A549 treated with AZD9567 at 1 μM for 4 hours (cell line): ENCODE data around the gene VRTN. TPM values are rescaled to one million over a fixed set of nuclear protein-coding genes. Genes with fewer than 3 reads are reported as not detected.

Experiments
- total RNA-seq: library from RNA; stranded (reverse); fragments of 200-300 nt; extraction: Qiagen RNA extraction; gene quantifications from 5 replicates; pipeline ENCODE4 v1.2.3, GENCODE V29; 2022; ENCODE audit not compliant: insufficient read depth

The VRTN gene, protein sequence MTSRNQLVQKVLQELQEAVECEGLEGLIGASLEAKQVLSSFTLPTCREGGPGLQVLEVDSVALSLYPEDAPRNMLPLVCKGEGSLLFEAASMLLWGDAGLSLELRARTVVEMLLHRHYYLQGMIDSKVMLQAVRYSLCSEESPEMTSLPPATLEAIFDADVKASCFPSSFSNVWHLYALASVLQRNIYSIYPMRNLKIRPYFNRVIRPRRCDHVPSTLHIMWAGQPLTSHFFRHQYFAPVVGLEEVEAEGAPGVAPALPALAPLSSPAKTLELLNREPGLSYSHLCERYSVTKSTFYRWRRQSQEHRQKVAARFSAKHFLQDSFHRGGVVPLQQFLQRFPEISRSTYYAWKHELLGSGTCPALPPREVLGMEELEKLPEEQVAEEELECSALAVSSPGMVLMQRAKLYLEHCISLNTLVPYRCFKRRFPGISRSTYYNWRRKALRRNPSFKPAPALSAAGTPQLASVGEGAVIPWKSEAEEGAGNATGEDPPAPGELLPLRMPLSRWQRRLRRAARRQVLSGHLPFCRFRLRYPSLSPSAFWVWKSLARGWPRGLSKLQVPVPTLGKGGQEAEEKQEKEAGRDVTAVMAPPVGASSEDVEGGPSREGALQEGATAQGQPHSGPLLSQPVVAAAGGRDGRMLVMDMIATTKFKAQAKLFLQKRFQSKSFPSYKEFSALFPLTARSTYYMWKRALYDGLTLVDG
- total RNA-seq = not detected in 5 replicates

DNA sequence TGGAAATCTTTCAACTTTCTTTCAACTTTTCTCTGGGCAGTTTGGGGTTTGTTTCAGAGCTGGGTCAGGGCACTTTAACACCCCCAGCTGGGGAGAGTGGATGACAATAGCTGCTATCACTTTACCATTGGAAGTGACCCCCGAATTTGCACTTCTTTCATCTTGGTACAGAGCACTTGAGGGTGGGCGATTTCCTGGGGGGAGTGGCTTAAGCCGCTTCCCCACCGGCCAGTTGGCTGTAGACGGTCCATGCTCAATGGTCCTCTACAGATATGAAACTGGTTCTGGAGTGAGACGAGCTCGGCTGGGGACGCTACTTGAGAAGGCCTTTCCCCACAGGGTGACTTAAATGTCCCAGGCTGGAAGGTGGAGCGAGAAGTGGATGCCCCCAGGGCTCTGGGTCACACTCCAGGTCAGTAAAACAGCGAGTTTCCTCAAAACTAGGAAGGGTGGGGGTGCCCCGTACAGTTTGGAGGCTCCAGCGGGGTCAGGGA lies at the start of gene VRTN:
Gene VRTN (plus strand): TSS at position 231 of the 494 bp plus-strand sequence. CDS start 8,313 bp downstream, outside the sequence.

DNA sequence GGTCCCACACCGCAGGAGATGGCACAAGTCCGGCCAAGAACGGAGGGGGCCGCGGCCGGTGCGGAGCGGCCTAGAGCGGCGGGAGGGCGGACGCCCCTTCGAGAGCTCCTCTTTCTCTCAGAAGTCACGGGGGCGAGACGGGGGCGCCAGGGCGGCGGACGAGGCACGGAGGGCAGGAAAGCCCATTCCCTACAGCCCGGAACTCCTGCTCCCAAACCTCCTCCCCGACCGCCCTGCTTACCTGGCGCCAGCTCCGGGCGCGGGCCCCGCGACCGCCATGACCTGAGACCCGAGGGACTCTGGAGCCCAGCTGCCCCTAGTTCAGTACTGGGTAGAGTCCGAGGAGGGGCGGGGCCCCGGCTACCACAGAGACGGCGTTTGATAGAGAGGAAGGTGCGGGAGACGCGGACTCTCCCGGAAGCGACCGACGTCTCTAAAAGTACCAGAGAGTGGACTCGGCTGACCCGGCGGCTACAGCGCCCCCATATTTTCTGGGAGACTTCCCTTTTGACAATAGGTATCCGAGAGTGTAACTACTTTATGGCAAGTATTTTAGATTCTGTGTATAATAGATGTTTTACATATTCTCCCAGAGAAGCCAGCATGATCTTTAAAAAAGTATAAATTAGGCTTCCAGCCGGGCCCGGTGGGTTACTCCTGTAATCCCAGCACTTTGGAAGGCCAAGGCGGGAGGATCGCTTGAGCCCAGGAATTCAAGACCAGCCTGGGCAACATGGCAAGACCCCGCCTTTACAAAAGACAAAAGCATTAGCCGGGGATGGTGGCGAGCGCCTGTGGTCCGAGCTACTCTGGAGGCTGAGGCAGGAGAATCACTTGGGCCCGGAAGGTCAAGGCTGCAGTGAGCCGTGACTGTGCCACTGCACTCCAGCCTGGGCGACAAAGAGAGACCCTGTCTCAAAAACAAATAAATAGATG lies 45.4 kb upstream of the VRTN start, which contains the start of gene ABCD4:
Gene ABCD4 (minus strand): TSS at position 301 of the 936 bp plus-strand sequence. CDS start 22 bp downstream, at position 279.

Other genes with a start within 250 kb of the VRTN start
- gene VSX2, start 109.0 kb upstream of the VRTN start, total RNA-seq = not detected in 5 replicates
- gene ABCD4, start 45.5 kb upstream of the VRTN start, total RNA-seq = 24.6 to 39.2 TPM (median 35.6 TPM) in 5 replicates
- not detected in 5 replicates for gene SYNDIG1L, start 77.7 kb downstream of the VRTN start, total RNA-seq
- 215 to 316 TPM (median 233 TPM) in 5 replicates for gene NPC2, start 144.8 kb downstream of the VRTN start, total RNA-seq
- 35.3 to 45.4 TPM (median 39.1 TPM) in 5 replicates for gene ISCA2, start 145.3 kb downstream of the VRTN start, total RNA-seq